Fibroblast of skin of abdomen (primary cell): ENCODE results near the gene LARP1.
A peak's percentile ranks its signal among the peaks of the same experiment; 100 is the strongest.

Experiments used
- DNase-seq: peaks from one replicate; pipeline ENCODE4 v3.0.0-alpha.2; 2013

Gene LARP1

GRCh38 chr5:154762700-154763099 is 7.5 kb downstream of the LARP1 start:
- DNase-seq = no peak

GRCh38 chr5:154764967-154765366 is 9.8 kb downstream of the LARP1 start:
- DNase-seq = no peak

GRCh38 chr5:154765396-154765925 is 10.3 kb downstream of the LARP1 start:
- DNase-seq = no peak

- DNase-seq = no peak
Measured at GRCh38 chr5:154766558-154767281, 11.5 kb downstream of the LARP1 start.

- DNase-seq = no peak
Measured at GRCh38 chr5:154767576-154767975, 12.4 kb downstream of the LARP1 start.

DNA sequence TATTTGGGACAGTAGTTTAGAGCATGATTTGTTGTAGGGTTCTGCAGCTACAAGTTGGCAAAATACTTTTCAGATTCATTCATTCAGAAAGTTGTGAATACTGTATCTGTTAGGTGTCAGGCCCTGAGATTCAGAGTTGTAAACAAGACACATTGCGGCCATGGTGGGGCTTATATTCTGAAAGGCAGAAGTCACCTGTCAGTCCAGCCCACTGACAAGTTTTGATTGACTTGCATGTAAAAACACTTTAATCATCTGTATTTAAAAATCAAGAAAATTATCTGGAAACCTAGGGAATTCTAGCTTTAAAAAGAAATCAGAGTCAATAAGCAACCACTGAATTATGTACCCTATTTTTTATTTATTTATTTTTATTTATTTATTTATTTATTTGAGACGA is 13.0 kb downstream of the LARP1 start:
- DNase-seq = no peak

- no peak for DNase-seq
Measured at GRCh38 chr5:154770111-154770510, 14.9 kb downstream of the LARP1 start.

DNA sequence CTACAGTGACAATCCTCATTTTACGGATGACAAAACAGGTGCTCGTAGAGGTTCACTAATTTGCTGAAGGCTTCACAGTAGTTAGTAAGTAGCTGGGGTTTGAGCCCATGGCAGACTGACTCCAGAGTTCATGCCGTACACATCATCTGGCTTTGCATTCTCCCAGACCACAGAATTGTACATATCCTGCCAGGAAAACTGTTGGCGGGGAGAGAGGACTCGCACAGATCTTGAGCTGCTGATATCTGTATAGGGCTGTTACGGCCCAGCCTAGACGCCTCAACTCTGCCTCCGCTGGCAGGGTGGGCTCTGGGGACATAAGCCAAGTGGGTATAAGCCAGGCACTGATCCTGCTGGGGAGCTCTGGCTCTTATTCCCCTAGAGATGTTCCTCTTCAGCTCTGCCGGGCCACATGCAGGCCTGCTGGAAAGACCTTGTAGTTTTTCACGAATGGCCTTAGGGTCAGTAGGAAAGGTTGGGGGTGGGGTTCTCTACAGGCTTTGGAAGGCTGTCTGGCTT is 16.3 kb downstream of the LARP1 start:
- DNase-seq = peak; percentile 91

DNA sequence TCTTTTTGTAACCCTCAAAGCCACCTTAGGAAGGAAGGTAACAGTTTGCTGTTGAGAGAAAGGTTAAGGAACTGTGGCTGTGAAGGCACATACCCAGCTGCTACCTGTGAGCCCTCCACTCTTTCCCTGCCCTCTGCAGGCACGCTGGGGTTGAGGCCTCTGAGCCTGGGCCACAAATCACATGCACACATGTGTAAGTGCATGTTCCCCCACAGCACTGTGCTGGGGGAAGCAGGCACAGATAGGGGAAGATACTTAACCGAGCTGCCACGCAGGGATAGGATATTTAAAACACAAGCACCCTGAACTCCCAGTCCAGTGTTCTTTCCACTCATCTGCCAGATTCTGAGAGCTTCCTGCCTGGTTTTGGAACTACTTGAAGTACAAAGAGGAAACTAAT is 18.1 kb downstream of the LARP1 start:
- DNase-seq = no peak

- DNase-seq = no peak
Measured at GRCh38 chr5:154776167-154776566, 21.0 kb downstream of the LARP1 start.

- no peak for DNase-seq
Measured at GRCh38 chr5:154778534-154778933, 23.4 kb downstream of the LARP1 start.

GRCh38 chr5:154779105-154779504 is 23.9 kb downstream of the LARP1 start:
- DNase-seq = peak; percentile 81

DNA sequence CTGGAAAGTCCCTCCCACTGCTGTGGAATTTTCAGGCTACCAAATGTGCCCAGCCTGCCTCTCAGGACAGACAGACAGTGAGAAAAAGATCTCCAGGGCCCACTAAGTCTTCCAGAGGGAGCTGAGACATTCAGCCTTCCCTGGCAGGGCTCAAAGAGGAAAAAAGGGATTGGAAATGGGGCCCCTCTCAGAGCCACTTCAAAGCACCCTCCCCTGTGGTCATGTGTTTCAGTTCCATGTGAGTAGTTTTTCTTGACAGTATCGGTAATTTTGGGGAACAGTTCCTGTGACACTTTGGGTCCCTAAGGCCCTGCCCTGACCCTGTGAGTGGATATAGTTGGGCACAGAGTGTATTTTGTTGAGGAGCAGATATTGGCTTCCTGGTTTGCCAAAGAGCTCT is 25.0 kb downstream of the LARP1 start:
- no peak for DNase-seq

DNA sequence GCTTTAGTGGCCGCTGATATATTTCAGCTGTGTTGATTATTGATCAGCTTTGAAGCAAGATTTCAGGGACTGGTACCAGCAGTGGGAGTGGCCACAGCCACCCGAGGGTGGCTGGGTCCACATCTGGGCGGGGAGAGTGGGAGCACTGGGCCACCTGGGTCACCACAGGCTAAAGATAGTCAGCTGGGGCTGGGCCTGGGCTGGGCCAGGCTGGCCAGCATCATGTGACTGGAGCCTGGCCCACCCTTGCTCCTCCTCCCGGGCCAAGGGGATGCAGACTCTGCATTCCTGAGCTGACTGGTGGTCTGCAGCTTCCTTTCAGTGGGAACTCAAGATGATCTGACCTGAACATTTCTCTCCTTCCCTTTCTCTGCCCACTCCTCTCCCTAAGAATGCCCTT is 27.1 kb downstream of the LARP1 start:
- DNase-seq = no peak

DNA sequence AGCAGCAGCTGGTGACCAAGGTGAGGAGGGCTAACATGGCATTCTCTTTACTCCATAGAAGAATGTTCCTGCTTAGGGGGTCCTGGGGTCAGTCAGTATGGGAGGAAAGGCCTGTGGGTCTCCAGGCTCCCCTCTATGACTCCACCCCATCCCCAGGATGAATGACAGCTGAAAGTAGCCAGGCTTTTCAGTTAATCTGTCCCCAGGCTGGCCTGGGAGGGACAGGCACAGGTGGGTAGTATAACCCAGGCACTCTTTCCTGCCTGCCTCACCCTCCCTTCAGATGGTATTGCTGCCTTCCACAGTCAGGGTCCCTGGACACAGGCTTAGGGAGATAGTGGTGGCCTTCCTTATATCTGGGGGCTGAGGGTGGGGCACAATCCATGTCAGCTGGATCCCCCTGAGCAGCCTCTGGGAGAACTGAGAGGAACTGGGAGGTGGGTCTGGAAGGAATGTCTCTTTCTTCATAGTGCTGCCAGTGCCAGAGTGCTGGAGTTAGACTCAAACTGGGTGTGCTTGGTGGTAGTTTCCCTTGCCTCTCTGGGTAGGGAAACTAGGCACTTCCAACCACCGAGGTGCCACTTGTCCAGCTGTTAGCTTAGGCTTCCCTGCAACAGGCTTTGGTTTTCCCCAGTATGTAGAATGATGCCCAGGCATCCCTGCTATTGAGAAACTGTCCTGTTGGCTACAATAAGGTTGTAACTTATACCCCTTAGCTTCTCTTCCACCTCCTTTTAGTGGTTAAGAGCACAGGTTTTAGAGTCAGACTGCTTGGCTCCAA is 27.8 kb downstream of the LARP1 start:
- DNase-seq = no peak

- no peak for DNase-seq
Measured at GRCh38 chr5:154783774-154784460, 28.7 kb downstream of the LARP1 start.

DNA sequence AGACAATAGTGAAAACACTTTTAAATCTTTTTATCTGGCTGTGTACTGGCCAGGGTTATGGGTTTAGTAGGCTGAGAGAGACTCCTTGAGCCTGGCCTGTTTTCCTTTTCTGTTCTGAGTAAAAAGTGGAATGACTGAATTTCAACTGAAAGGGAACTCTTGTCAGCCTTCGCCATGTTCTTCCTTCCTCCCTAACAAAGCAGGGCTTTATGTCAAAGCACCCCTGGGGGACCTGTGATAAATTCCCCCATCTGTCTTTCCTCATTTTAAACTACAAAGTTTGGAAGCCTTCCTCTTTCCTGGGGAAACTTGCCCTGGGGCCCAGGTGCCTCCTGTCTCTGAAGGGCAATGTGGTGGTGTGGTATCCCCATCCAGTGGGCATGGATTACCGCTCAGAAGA is 29.7 kb downstream of the LARP1 start:
- DNase-seq = no peak

- DNase-seq = no peak
Measured at GRCh38 chr5:154786414-154786813, 31.2 kb downstream of the LARP1 start.

DNA sequence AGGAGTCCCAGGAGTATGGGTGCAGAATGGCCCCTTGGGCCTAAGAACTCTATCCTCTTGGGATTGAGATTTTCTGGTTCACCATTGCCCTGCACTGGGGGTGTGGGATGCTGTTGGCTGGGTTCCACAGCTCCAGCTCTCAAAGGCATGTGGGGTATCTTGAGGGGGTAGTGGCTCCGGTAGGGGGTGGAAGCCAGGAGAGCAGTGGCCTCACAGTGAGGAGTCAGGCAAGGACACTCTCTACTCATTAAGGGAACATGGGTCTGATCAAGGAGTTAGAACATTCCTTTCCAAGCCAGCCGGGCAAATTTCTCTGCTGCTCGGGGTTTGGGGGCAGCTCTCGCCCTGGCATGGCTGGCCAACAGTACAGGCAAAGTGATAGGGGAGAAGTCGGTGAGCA is 33.0 kb downstream of the LARP1 start:
- DNase-seq = no peak

DNA sequence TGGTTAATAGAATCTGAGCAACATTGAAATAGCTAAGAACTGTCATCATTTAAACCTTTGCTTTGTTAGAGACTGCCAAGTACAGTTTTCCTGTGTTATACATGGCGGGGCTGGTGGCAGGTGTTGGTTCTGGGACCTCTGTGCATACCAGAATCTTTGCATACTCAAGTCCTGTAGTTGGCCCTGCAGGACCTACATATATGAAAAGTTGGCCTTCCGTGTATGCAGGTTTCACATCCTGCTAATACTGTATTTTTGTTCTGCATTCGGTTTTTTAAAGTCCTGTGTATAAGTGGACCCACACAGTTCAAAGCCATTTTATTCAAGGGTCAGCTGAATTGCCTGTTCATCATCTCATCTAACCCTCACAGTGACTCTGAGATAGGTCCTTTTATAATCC is 36.4 kb downstream of the LARP1 start:
- DNase-seq = no peak

DNA sequence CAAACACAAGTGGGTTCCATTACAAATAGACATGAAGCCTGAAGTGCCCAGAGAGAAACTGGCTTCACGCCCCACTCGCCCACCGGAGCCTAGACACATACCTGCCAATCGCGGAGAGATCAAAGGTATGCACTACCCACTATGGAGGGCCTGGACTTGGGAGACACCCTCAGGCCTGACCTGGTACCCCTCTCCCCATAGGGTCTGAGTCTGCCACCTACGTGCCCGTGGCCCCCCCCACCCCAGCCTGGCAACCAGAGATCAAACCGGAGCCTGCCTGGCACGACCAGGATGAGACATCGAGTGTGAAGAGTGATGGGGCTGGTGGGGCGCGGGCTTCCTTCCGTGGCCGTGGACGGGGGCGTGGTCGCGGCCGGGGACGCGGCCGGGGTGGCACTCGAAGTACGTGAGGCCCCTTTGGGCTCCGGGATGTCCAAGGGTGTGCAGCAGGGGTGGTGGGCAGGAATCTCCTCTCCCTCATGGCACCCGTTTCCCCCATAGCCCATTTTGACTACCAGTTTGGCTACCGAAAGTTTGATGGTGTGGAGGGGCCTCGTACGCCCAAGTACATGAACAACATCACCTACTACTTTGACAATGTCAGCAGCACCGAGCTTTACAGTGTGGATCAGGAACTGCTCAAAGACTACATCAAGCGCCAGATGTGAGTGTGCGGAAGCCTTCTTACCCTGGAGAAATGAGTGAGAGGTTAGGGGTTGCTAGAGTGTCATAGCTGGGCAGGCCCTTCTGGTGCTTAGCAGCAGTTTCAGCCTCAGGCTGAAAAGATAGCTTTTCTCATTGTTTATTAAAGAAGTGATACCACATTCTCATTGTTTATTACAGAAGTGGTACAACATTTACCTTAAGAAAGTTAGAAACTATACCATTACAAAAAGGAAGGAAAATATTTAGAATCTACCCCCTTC is 38.7 kb downstream of the LARP1 start:
- no peak for DNase-seq
